NCI-H1417 treated with DMSO at 0.1 percent for 48 hours (cell line): ENCODE results near the gene FLVCR1.
"Not testable (repeated sequence)": the region's sequence is repeated elsewhere in the genome, so short reads cannot be mapped to it uniquely, and the experiment has no call there.

Experiments used
- DNase-seq: peaks from one replicate; lab custom pipeline; 2025; lab: John Stamatoyannopoulos, UW

FLVCR1 gene

DNA sequence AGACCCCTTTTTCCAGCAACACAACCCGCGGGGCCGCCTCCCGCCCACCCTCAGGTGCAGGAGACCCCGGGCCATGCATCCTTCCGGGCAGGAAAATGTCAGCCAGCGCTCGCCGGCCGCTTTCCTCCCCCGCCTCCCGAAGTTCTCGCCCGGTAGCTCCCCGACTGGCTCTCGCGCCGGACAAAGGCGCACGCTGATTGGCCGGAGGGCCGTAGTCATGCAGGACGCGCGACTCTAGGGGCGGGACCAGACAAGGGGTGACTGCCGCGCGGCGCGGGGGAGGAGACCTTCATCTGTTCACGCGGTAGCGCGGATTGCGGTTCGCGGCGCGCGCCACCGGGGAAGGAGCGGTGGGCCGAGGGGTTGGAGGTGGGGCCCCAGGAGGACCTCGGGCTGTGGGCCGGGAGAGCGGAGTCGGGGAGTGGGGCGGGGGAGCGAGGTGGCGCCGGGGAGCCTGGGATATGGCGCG, at the start of gene FLVCR1:
TSS of gene FLVCR1 (plus strand) at position 284 of the 469 bp plus-strand sequence. CDS start at position 462, 178 bp downstream.
- peak; percentile 71 for DNase-seq

DNA sequence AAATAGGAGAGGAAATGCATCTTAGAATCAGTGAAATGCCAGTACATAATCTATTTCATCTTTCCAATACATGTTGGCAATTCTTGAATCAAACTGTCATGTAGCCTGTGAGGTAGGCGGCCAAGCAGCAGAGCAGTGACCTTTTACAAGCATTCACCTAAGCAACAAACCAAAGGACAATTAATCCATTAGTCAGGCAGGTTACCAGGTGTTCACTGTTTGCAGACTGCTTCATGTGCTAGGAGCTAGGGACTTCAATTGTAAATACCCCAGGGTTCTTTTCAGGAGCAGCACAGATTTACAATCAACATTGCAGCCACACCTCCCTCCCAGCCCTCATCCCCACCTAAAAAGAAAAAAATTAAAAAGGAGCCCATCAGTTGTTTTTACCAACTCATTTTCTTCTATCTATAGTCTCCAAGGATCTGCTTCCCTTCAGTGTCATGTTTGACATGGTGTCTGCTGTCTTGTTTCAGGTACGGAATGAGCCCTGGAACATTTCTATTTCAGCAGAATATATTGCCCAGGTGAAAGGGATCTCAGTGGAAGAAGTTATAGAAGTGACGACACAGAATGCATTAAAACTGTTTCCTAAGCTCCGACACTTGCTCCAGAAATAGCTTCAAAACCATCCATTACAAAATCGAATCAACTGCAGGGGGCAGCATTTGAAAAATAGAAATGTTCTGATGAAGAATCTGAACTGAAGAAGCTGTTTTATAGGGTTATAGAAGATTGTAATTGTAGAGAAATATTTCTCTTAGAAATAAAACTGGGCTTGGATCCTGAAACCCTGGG, 43.3 kb upstream of the FLVCR1 start:
- peak; percentile 85 for DNase-seq

DNA sequence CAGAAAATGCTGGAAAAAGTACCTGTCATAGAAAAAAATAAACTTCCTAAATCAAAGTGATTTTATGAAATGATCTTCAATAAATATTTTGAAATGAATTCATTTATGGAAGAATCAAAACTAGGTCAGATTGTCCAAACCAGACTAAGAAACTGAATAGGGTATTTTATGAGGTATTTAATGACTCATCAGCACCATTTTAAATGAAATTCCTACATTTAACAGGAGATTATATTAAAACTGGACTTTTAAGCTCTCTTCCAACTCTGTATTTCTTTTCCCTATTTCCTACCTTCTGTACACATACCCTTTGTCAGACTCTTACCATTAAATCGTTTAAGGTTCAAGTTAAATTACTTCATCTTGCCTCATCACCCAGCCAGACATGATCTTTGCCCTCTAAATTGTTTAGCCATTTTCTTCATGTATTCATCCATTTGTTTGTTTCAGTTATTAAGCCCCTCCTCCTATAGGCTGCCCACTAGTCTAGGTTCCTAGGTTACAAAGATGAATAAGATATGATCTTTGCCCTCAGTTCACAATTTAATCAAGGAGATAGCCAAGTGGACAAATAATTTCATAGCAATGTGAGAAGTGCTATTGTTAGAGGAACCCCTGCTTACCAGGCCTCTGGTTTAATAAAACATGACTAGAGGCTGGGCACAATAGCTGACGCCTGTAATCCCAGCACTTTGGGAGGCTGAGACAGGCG, 41.4 kb upstream of the FLVCR1 start:
- DNase-seq, result no peak

DNA sequence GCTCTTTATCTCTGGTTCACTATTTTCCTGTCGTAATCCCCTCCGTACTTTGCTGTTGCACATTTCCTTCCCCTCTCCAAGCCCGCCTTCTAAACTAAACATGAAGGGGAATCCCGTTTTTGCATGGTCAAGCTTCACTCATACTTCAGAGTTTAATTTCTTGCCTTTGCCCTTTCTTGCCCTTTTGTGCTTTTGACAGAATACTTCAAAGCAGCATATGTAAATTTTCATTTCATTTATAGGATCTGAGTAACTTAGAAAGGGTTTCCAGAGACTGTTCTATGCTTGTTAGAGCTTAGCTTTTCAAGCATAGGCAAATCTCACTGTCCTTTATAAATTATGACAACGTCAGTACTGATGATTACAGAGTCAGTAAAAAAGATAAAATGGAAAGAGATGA, 38.3 kb upstream of the FLVCR1 start:
- DNase-seq, result no peak

DNA sequence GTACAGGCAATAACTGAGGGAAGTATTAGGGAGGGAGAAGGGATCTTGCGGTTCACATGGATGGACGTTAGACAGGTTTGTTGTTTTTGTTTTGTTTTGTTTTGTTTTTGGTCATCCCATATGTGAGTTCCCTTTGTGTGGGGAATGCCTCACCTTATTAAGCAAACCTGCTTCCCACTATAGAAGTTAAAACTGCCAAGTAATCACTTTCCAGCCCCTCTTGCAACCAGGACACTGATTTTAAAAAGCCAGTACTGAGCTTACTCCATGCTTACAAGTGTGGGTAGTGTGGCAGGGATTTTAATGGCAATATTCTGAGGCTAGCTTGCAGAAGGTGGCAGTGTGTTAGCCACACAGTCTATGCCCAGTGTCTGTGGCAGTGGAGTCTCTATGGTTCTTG, 37.1 kb upstream of the FLVCR1 start:
- DNase-seq, result no peak

DNA sequence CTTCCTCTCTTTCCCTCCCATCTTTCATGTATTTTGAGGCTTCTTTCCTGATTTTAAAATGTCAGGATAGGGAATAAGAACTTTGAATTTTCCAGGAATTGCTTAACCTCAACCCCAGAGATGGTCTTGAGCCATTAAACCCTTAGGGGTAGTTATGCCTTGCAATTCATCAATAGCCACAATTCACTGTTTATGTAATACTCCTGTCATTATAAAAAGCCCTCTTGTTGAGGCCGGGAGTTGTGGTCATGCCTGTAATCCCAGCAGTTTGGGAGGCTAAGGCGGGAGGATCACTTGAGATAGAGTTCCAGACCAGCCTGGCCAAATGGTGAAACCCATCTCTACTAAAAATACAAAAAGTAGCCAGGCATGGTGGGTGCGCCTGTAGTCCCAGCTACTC, 35.1 kb upstream of the FLVCR1 start:
- DNase-seq, result no peak

DNA sequence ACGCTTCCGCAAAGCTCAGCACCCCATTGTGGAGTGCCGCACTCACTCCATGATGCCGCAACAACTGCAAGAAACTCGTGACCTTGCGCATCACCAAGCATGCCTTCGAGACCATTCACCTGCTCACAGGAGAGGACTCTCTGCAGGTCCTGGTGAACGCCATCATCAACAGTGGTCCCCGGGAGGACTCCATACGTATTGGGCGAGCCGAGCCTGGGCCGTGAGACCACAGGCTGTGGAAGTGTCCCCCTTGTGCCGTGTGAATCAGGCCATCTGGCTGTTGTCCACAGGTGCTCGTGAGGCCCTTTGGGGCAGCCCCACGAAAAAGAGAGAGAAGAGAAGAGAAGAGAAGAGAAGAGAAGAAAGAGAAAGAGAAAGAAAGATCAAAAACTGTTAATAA, 33.9 kb upstream of the FLVCR1 start:
- no peak for DNase-seq

DNA sequence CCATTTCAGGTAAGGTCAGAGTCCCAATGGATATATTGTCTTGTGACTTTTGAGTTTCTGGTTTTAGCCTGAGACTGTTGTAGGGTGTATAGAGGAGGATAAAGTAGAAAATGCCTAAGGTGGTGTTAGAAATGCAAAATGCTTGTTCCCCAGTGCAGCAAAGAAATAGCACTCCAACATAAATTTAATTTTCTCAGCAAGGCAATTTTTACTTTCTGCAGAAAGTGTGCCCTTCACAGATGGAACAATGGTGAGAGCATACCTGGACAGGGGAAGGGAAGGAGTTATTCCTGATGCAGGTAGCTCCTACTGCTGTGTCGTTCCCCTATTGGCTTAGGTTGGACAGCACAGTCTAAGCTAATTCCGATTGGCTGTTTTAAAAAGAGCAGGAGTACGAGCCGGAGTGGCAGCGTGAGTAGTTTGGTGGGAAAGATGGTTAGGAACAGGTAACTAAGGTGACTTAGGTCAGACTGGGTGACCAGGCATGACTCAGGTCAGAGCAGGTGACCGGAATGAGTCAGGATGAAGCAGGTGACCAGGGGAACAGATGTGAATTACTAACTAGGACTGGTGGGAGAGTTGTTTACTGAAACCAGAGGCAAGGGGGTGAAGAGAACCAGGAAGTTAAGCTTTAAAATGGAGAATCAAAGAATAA, 32.1 kb upstream of the FLVCR1 start:
- DNase-seq, result no peak

DNA sequence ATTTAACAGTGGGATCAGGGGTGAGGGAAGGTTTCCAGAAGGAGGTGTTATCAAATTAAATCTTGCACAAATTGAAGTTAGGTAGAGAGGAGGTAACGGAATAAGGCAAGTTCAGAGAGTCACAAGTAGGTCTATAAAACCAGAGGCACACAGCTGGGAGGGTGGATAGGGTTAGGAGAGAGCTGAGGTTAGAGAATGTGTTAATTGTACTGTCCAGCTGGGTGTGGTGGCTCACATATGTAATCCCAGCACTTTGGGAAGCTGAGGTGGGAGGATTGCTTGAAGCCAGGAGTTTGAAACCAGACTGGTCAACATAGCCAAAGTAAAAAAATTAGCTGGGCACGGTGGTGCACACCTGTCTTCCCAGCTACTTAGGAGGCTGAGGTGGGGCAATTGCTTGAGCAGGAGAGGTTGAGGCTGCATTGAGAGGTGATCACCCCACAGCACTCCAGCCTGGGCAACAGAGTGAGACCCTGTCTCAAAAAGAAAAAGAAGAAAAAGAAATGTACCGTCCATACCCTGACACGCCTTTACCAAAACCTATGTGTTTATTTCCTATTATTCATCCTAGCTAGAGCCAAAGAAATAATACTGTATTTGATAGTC, 30.8 kb upstream of the FLVCR1 start:
- DNase-seq, result no peak

DNA sequence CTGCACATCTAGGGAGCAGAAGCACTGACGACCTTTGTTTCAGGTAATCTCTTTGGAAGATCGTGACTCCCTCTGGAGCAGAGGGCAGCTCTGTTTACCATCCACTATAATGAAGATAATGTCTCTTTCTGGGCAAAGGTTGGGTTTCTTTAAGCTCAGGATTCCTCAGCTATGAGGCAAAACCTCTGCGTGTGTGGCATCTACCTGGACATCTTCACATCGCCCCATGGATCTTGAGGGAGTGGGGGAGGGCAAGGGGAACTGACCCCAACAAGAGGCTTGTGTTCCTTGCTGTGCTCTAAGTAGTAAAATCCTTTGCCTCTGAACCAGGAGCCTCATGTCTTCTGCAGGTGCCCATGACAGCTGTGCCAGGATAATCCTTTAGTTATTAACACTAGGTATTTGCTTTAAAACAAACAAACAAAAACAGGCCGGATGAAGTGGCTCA, 30.2 kb upstream of the FLVCR1 start:
- DNase-seq, result no peak

DNA sequence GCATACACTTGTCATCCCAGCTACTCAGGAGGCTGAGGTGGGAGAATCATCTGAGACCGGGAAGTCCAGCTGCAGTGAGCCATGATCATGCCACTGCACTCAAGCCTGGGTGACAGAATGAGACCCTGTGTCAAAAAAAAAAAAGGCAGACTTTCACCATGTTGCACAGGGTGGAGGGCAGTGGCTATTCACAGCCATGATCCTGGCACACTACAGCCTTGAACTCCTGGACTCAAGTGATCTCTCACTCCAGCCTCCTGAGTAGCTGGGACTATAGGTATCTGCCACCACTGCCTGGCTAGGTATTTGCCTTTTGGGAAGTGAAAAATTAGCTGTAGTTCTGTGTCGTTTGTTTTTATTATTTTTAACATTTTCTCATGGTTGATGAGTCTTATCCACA, 29.7 kb upstream of the FLVCR1 start:
- DNase-seq, result no peak

DNA sequence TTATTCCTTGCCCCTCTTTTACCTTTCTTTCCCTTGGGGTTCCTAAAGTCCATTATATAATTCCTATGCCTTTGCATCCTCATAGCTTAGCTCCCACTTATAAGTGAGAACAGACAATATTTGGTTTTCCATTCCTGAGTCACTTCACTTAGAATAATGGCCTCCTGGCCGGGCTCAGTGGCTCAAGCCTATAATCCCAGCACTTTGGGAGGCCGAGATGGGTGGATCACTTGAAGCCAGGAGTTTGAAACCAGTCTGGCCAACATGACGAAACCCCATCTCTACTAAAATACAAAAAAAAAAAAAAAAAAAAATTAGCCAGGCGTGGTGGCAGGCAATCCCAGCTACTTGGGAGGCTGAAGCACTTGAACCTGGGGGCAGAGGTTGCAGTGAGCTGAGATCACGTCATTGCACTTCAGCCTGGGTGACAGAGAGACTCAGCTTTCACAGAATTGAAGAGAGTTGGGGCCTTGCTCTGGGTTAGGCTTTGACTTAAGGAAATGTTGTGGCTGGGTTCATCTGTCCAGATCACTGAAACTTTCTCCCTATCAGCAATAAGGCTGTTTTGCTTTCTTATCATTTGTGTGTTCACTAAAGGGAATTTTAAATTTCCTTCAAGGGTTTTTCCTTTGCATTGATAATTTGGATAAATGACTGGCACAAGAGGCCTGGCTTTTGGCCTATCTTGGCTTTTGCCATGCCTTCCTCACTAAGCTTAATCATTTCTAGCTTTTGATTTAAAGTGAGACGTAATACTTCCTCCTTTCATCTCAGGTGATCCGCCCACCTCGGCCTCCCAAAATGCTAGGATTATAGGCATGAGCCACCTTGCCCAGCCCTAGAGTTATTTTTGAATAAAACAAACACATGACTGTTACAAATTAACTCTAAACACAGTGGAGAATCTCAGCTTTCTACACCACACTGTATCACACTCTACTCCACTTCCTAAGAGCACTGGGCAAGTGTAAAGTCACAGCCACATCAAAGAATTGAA, 24.6 kb upstream of the FLVCR1 start:
- not testable (repeated sequence) for DNase-seq

DNA sequence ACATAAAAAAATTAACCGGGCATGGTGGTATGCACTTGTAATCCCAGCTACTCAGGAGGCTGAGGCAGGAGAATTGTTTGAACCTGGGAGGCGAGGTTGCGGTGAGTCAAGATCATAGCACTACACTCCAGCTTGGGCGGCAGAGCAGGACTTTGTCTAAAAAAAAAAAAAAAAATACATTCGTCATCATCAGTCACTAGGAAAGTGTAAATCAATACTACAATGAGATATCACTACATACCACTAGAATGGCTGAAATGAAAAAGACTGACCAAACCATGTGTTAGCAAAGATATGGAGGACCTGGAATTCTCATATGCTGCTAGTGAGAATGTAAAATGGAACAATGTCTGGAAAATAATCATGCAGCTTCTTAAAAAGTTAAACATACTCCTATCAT, 19.9 kb upstream of the FLVCR1 start:
- no peak for DNase-seq

DNA sequence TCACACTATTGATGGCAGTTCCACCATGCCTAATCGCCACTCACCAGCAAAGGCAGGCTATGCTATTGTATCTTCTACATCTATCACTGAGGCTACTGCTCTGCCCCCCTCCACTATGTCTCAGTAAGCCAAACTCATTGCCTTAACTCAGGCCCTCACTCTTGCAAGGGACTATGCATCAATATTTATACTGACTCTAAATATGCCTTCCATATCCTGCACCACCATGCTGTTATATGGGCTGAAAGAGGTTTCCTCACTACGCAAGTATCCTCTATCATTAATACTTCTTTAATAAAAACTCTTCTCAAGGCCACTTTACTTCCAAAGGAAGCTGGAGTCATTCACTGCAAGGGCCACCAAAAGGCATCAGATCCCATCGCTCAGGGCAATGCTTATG, 13.6 kb upstream of the FLVCR1 start:
- DNase-seq, result not testable (repeated sequence)

DNA sequence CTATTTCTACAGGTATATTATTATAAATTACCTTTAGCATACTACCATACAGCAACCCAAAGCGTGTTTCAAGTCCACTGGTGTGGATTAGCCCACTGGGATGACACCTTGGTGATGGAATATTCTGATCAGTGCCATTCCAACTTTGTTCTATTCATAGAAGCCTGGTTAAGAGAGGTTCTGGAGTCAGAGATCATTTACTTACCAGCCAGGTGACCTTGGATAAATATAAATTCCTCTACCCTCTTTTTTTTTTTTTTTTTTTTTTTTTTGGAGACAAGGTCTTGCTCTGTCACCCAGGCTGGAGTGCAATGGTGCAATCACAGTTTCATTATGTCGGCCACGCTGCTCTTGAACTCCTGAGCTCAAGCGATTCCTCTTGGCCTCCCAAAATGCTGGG, 10.5 kb upstream of the FLVCR1 start, which contains the start of gene SPATA45:
TSS of gene SPATA45 (minus strand) at position 101 of the 400 bp plus-strand sequence. CDS start 11,500 bp downstream, outside the sequence.
- DNase-seq, result no peak

DNA sequence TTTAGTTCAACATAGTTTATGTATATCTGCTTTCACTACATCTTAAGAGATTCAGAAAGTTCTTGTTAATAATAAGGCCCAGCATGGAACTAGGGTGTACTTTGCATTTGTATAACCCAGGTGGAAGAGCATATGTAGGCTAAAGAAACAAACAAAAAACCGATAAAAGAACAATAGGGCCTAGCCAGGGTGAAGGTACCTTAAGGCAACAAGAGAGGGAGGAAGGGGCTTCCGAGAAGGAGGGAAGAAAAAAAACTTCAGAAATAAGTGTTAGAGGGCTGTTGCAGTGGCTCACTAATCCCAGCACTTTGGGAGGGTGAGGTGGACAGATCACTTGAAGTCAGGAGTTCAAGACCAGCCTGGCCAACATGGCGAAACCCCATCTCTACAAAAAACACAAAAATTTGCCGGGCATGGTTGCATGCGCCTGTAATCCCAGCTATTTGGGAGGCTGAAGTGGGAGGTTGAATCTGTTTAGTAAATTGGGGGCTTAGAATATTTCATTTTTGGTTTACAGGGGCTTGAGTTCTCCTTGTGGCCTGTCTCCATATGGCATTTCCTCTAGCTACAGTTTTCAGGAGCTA, 5.9 kb upstream of the FLVCR1 start:
- DNase-seq, result no peak

DNA sequence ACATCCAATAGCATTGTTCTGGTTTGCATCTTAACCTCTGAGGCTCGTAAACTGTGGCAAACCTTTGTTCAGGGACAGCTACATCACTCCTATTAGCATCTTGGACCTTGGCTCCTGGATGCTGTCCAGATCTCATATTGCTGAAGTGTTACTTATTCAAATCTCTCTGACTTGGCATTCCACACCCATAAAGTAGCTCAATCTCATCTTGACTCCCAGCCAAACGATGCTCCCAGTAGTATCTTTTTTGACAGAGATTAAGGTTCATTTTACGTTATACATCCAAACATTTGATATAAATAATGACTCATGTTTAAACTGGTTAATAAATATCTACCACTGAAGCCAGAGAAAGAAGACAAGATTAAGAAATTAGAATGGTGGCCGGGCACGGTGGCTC, 4.4 kb upstream of the FLVCR1 start:
- no peak for DNase-seq

DNA sequence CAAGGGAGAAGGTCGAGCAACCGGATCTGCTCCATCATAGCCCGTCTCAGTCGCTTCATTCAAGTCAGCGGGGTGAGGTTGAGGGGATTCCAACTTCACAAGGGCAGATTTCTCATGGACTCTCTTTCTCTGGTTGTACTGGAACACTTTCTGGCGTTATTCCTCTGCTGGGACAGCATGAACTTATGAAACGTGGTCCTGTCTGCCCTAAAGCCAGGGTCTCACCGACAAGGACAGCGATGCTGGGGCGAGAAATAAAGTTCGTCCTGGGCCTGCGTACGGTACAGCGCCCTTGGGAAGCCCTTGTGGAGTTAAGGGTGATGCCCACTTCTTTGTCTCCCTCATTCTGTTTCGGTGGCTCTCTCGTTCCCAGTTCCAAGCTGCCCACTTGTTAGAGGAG, 1.3 kb upstream of the FLVCR1 start:
- DNase-seq, result no peak

DNA sequence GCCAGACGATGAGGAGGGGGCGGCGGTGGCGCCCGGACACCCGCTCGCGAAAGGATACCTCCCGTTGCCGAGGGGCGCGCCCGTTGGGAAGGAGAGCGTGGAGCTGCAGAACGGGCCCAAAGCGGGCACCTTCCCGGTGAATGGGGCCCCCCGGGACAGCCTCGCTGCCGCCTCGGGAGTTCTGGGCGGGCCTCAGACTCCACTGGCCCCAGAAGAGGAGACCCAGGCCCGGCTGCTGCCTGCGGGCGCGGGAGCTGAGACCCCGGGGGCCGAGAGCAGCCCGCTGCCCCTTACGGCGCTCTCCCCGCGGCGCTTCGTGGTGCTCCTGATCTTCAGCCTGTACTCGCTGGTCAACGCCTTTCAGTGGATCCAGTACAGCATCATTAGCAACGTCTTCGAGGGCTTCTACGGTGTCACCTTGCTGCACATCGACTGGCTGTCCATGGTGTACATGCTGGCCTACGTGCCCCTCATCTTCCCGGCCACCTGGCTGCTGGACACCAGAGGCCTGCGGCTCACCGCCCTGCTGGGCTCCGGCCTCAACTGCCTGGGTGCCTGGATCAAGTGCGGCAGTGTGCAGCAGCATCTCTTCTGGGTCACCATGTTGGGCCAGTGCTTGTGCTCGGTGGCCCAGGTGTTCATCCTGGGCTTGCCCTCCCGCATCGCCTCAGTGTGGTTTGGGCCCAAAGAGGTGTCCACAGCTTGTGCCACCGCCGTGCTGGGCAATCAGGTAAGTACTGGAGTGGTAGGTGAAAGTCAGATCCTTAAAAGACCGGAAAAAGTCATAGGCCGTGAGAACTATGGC, 588 bp downstream of the FLVCR1 start:
- DNase-seq, result peak; percentile 31
